Progenitor cell of endocrine pancreas (in vitro differentiated cells): Measurements from ENCODE around the gene EDDM13. TPM values are rescaled to one million over a fixed set of nuclear protein-coding genes. Genes with fewer than 3 reads are reported as not detected.
"Not testable (repeated sequence)": the region's sequence is repeated elsewhere in the genome, so short reads cannot be mapped to it uniquely, and the experiment has no call there.

Experiments
- DNase-seq: peaks from one replicate; pipeline ENCODE4 v3.0.0; 2021; ENCODE audit warnings: low spot score; ENCODE audit not compliant: unreplicated experiment
- H3K27ac Mint-ChIP-seq: 2 replicates; pipeline ENCODE4 v1.8.0; 2021; ENCODE audit warnings: mild to moderate bottlenecking, moderate library complexity, mixed read lengths
- H3K27me3 Mint-ChIP-seq: 2 replicates; pipeline ENCODE4 v1.8.0; 2021; ENCODE audit warnings: mixed read lengths
- H3K36me3 Mint-ChIP-seq: 2 replicates; pipeline ENCODE4 v1.8.0; 2022; ENCODE audit warnings: mixed read lengths; ENCODE audit not compliant: insufficient read depth
- H3K4me1 Mint-ChIP-seq: 2 replicates; pipeline ENCODE4 v1.8.0; 2021; ENCODE audit warnings: low read depth, mixed read lengths
- H3K4me3 Mint-ChIP-seq: 2 replicates; pipeline ENCODE4 v1.8.0; 2021; ENCODE audit warnings: low read depth, mild to moderate bottlenecking, moderate library complexity, mixed read lengths
- H3K9me3 Mint-ChIP-seq: 2 replicates; pipeline ENCODE4 v1.8.0; 2021; ENCODE audit warnings: low read depth, mixed read lengths
- total RNA-seq: library from RNA; stranded (reverse); gene quantifications from 2 replicates; pipeline ENCODE4 v1.2.1, GENCODE V29; 2021
- TF ChIP-seq, protein P1 (sequence below): fragments of 200-600 bp; sonication (generic); IDR thresholded peaks from one replicate; pipeline ENCODE4 v1.5.0; 2021; ENCODE audit warnings: antibody characterized with exemption, mild to moderate bottlenecking; ENCODE audit not compliant: unreplicated experiment

The EDDM13 gene
- total RNA-seq, 1 donor from 2014 or later = not detected

DNA sequence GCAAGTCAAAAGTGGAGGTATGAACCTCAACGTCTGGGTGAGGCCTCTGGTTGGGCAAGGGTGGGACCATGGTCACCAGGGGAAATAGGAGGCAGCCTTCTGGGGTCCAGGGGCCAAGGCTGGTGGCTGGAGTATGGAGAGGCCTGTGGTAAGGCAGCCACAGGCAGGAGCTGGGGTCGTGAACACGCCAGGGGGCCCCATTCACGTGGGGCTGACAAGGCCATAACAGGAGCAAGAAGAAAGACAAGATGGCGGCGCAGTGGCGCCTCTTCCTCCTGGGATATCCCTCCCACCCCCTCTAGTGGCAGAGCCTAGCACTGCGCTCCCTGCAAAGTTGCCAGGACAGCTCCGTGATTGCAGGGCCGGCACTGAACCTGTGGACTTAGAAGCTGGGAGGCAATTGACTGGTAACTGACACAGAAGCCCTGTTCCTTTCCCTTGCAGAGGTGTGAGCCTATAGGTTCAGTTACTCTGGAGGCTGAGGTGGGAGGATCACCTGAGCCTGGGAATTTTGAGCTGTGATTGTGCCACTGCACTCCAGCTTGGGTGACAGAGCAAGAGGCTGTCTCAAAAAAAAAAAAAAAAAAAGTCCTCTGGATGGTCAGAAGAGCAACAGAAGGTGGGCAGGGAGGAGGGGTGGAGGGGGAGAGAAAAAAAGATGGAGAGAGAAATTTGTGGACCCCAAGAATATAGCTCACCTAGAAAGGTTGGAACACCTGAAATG lies 19.7 kb upstream of the EDDM13 start:
- peak; percentile 72 for DNase-seq
- no peak overlapping the region for H3K4me3 Mint-ChIP-seq
- peak overlapping the region; percentile 64 for H3K27ac Mint-ChIP-seq
- peaks cover 3% of the 10 kb centered on the region for H3K36me3 Mint-ChIP-seq
- peaks cover 13% of the 10 kb centered on the region for H3K27me3 Mint-ChIP-seq
- H3K9me3 Mint-ChIP-seq = peaks cover 9% of the 10 kb centered on the region
- H3K4me1 Mint-ChIP-seq = peaks cover 2% of the 10 kb centered on the region
- TF ChIP-seq, protein P1, sequence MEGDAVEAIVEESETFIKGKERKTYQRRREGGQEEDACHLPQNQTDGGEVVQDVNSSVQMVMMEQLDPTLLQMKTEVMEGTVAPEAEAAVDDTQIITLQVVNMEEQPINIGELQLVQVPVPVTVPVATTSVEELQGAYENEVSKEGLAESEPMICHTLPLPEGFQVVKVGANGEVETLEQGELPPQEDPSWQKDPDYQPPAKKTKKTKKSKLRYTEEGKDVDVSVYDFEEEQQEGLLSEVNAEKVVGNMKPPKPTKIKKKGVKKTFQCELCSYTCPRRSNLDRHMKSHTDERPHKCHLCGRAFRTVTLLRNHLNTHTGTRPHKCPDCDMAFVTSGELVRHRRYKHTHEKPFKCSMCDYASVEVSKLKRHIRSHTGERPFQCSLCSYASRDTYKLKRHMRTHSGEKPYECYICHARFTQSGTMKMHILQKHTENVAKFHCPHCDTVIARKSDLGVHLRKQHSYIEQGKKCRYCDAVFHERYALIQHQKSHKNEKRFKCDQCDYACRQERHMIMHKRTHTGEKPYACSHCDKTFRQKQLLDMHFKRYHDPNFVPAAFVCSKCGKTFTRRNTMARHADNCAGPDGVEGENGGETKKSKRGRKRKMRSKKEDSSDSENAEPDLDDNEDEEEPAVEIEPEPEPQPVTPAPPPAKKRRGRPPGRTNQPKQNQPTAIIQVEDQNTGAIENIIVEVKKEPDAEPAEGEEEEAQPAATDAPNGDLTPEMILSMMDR = peak; percentile 75

DNA sequence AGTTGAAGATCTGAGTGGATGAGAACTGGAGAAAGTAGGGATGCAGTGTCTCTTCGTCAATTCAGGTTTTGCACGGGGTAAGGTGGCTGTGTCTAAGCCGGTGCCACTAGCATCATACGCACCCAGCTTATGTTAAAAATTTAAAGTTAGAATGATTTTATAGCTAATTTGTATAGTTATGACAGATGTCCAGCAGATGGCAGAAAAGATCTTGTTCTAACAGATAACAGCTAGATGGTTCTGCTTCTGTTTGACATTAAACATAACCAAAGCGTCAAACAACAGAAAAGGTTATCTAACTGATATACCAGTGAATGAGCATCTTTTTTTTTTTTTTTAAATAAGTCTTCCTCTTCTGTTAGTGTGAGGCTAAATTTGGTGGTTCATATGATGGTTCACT lies 18.8 kb upstream of the EDDM13 start:
- H3K9me3 Mint-ChIP-seq = peaks cover 9% of the 10 kb centered on the region
- TF ChIP-seq, protein P1 = no peak
- no peak for DNase-seq
- H3K4me3 Mint-ChIP-seq = no peak overlapping the region
- H3K27ac Mint-ChIP-seq = no peak overlapping the region
- peaks cover 20% of the 10 kb centered on the region for H3K27me3 Mint-ChIP-seq
- H3K4me1 Mint-ChIP-seq = peaks cover 2% of the 10 kb centered on the region
- peaks cover 3% of the 10 kb centered on the region for H3K36me3 Mint-ChIP-seq

DNA sequence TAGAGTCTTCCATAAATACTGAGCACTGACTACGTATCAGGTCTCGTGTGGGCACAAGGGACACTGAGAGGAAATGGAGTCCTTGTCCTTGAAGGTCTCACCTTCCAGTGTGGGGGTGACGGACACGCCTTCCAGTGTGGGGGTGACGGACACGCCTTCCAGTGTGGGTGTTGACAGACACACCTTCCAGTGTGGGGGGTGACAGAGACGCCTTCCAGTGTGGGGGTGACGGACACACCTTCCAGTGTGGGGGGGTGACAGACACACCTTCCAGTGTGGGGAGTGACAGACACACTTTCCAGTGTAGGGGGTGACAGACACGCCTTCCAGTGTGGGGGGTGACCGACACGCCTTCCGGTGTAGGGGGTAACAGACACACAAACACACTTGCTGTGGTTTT lies 14.3 kb upstream of the EDDM13 start:
- peaks cover 20% of the 10 kb centered on the region for H3K27me3 Mint-ChIP-seq
- H3K36me3 Mint-ChIP-seq = no peaks in the 10 kb centered on the region
- TF ChIP-seq, protein P1 = no peak
- no peaks in the 10 kb centered on the region for H3K9me3 Mint-ChIP-seq
- H3K4me1 Mint-ChIP-seq = peaks cover 2% of the 10 kb centered on the region
- no peak overlapping the region for H3K4me3 Mint-ChIP-seq
- no peak overlapping the region for H3K27ac Mint-ChIP-seq
- no peak for DNase-seq

DNA sequence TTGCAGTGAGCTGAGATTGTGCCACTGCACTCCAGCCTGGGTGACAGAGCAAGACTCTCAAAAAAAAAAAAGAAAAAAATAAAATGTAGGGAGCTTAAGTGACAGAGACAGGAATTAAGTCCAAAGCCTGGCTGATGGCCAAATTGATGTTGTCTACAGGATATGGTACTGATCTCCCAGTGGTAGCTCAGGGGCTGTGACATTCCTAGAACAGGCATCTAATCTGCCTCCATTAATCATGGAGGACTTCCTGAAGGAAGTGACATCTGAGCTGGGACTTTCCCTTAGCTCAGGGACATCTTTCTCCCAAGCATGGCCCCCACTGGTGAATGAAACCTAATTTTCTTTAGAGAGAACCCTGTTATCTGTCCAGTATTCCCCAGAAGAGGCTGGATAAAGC lies 11.4 kb upstream of the EDDM13 start:
- Mint-ChIP-seq H3K9me3 (no peaks in the 10 kb centered on the region), H3K36me3 (peaks cover 3% of the 10 kb centered on the region), H3K4me1 (no peaks in the 10 kb centered on the region), H3K27ac (no peak overlapping the region), H3K27me3 (peaks cover 18% of the 10 kb centered on the region), H3K4me3 (no peak overlapping the region)
- no peak for DNase-seq
- TF ChIP-seq, protein P1 = no peak

DNA sequence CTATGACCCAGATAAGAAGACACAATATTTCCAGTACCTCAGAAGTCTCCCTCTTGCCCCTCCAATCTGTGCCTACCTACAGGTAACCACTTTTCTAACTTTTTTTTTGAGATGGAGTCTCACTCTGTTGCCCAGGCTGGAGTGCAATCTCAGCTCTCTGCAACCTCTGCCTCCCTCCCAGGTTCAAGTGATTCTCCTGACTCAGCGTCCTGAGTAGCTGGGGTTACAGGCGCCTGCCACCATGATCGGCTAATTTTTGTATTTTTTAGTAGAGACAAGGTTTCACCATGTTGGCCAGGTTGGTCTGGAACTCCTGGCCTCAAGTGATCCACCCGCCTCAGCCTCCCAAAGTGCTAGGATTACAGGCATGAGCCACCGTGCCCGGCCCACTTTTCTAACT lies 10.6 kb upstream of the EDDM13 start:
- H3K4me1 Mint-ChIP-seq, H3K27ac Mint-ChIP-seq, DNase-seq, H3K9me3 Mint-ChIP-seq, H3K36me3 Mint-ChIP-seq, H3K4me3 Mint-ChIP-seq: not testable (repeated sequence)
- peaks cover 11% of the 10 kb centered on the region for H3K27me3 Mint-ChIP-seq

DNA sequence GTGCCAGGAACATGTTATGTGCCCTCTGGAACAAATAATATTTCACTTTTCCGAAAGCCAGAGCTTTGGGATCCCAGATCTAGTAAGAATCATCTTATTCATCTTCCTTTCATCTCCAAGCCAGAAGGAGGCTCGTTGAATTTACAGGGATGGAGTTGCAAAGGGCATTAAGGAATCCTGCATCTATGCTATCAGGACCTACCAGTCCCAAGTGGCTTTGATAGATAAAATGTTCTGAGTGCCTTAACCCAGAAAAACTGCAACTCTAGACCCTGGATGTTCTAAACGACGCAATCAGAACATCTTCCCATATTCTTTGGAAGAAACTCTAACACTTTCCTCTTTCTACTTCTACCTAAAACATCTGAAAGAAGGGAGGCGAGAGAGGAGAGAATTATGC lies 9.2 kb upstream of the EDDM13 start:
- H3K36me3 Mint-ChIP-seq = peaks cover 7% of the 10 kb centered on the region
- H3K4me3 Mint-ChIP-seq = no peak overlapping the region
- H3K9me3 Mint-ChIP-seq = no peaks in the 10 kb centered on the region
- no peak for DNase-seq
- peaks cover 4% of the 10 kb centered on the region for H3K27me3 Mint-ChIP-seq
- TF ChIP-seq, protein P1 = no peak
- H3K27ac Mint-ChIP-seq = no peak overlapping the region
- H3K4me1 Mint-ChIP-seq = no peaks in the 10 kb centered on the region
